HAP-1 (cell line): ENCODE results near the gene APBB1.
A peak's percentile ranks its signal among the peaks of the same experiment; 100 is the strongest.

Source experiments
- DNase-seq, 2 experiments: peaks; one replicate each; pipeline ENCODE4 v3.0.0-alpha.2; 2016 to 2020; ENCODE audit warnings: low spot score in 2 of 2
- H3K27me3 ChIP-seq: fragments of 250-450 bp; sonication (Bioruptor Pico); 2 replicates; pipeline ENCODE4 v1.5.1; 2020; ENCODE audit warnings: low read depth, mild to moderate bottlenecking, moderate library complexity
- H3K36me3 ChIP-seq: fragments of 250-450 bp; sonication (Bioruptor Pico); replicated peaks from 2 replicates; pipeline ENCODE4 v1.5.1; 2020; ENCODE audit warnings: mild to moderate bottlenecking
- H3K4me1 ChIP-seq: fragments of 250-450 bp; sonication (Bioruptor Pico); 2 replicates; pipeline ENCODE4 v1.5.1; 2020; ENCODE audit warnings: mild to moderate bottlenecking
- H3K4me3 ChIP-seq: fragments of 250-450 bp; sonication (Bioruptor Pico); 2 replicates; pipeline ENCODE4 v1.5.1; 2020; ENCODE audit warnings: mild to moderate bottlenecking, moderate library complexity
- H3K9me3 ChIP-seq: fragments of 250-450 bp; sonication (Bioruptor Pico); 2 replicates; pipeline ENCODE4 v1.5.1; 2020; ENCODE audit warnings: mild to moderate bottlenecking, moderate library complexity
- in situ Hi-C: fragments of 300-500 bp; cut with MboI; formaldehyde crosslinking; loops from 3 replicates; pipeline ENCODE4 v1.14.3; 2020; ENCODE audit warnings: low sequenced_read_pairs, inconsistent platforms, mixed read lengths

Gene APBB1

GRCh38 chr11:6419009-6419631, at the start of gene APBB1:
APBB1 (minus strand) TSS chr11:6419094; CDS start chr11:6411347, 7,747 bp downstream.
- peak within 1 kb of the TSS; percentile 73 for H3K4me3 ChIP-seq
- in situ Hi-C loops = no loop called here

GRCh38 chr11:6459099-6459450, 40.2 kb upstream of the APBB1 start:
- peaks cover 15% of the 10 kb centered on the region for H3K36me3 ChIP-seq
- no peak for DNase-seq
- H3K4me3 ChIP-seq = no peak overlapping the region
- H3K27me3 ChIP-seq = no peaks in the 10 kb centered on the region
- no peaks in the 10 kb centered on the region for H3K4me1 ChIP-seq
- no peaks in the 10 kb centered on the region for H3K9me3 ChIP-seq
- in situ Hi-C loops = no loop called here

More at GRCh38 chr11:6419009-6419631, at the start of gene APBB1:
- Histone ChIP-seq H3K36me3 (no peaks in the 10 kb centered on the region; the same call in 1 of the 2 replicates), H3K27me3 (peaks cover 6% of the 10 kb centered on the region), H3K4me1 (peaks cover 6% of the 10 kb centered on the region), H3K9me3 (no peaks in the 10 kb centered on the region; the same call in 1 of the 2 replicates)
- DNase-seq = peak; percentile 55 to 79

- Histone ChIP-seq H3K36me3 (peaks cover 11% of the 10 kb centered on the region), H3K27me3 (no peaks in the 10 kb centered on the region), H3K9me3 (no peaks in the 10 kb centered on the region), H3K4me1 (no peaks in the 10 kb centered on the region), H3K4me3 (no peak overlapping the region)
- DNase-seq = no peak
- in situ Hi-C loops = no loop called here
Measured at GRCh38 chr11:6458352-6459098, 39.6 kb upstream of the APBB1 start.

GRCh38 chr11:6457581-6458320, 38.9 kb upstream of the APBB1 start:
- H3K27me3 ChIP-seq = no peaks in the 10 kb centered on the region
- peaks cover 11% of the 10 kb centered on the region for H3K36me3 ChIP-seq
- in situ Hi-C loops = no loop called here
- no peak for DNase-seq
- H3K4me3 ChIP-seq = no peak overlapping the region
- H3K9me3 ChIP-seq = no peaks in the 10 kb centered on the region
- no peaks in the 10 kb centered on the region for H3K4me1 ChIP-seq

GRCh38 chr11:6456361-6457073, 37.6 kb upstream of the APBB1 start:
- no peaks in the 10 kb centered on the region for H3K4me1 ChIP-seq
- in situ Hi-C loops = no loop called here
- no peak for DNase-seq
- H3K4me3 ChIP-seq = no peak overlapping the region
- peaks cover 11% of the 10 kb centered on the region for H3K36me3 ChIP-seq
- H3K9me3 ChIP-seq = no peaks in the 10 kb centered on the region
- no peaks in the 10 kb centered on the region for H3K27me3 ChIP-seq

GRCh38 chr11:6455070-6455469, 36.2 kb upstream of the APBB1 start:
- Histone ChIP-seq H3K9me3 (no peaks in the 10 kb centered on the region), H3K36me3 (peaks cover 19% of the 10 kb centered on the region), H3K27me3 (no peaks in the 10 kb centered on the region), H3K4me3 (no peak overlapping the region), H3K4me1 (no peaks in the 10 kb centered on the region)
- DNase-seq = no peak
- in situ Hi-C loops = no loop called here

GRCh38 chr11:6453152-6453551, 34.3 kb upstream of the APBB1 start:
- no peak for DNase-seq
- in situ Hi-C loops = no loop called here
- Histone ChIP-seq H3K4me3 (no peak overlapping the region), H3K36me3 (peaks cover 21% of the 10 kb centered on the region), H3K27me3 (no peaks in the 10 kb centered on the region), H3K9me3 (no peaks in the 10 kb centered on the region), H3K4me1 (no peaks in the 10 kb centered on the region)

GRCh38 chr11:6452219-6452618, 33.3 kb upstream of the APBB1 start:
- no peak overlapping the region for H3K4me3 ChIP-seq
- no peak for DNase-seq
- in situ Hi-C loops = no loop called here
- H3K27me3 ChIP-seq = no peaks in the 10 kb centered on the region
- no peaks in the 10 kb centered on the region for H3K4me1 ChIP-seq
- H3K36me3 ChIP-seq = peaks cover 21% of the 10 kb centered on the region
- no peaks in the 10 kb centered on the region for H3K9me3 ChIP-seq

GRCh38 chr11:6448574-6448973, 29.7 kb upstream of the APBB1 start:
- no peaks in the 10 kb centered on the region for H3K27me3 ChIP-seq
- no peak for DNase-seq
- in situ Hi-C loops = no loop called here
- no peaks in the 10 kb centered on the region for H3K4me1 ChIP-seq
- H3K4me3 ChIP-seq = no peak overlapping the region
- no peaks in the 10 kb centered on the region for H3K9me3 ChIP-seq
- peaks cover 10% of the 10 kb centered on the region for H3K36me3 ChIP-seq

GRCh38 chr11:6443269-6444003, 24.5 kb upstream of the APBB1 start:
- Histone ChIP-seq H3K4me1 (no peaks in the 10 kb centered on the region), H3K4me3 (no peak overlapping the region), H3K36me3 (no peaks in the 10 kb centered on the region), H3K27me3 (no peaks in the 10 kb centered on the region), H3K9me3 (no peaks in the 10 kb centered on the region)
- DNase-seq = peak; percentile 43 to 73
- in situ Hi-C loops = no loop called here

GRCh38 chr11:6442441-6442840, 23.5 kb upstream of the APBB1 start:
- H3K4me3 ChIP-seq = no peak overlapping the region
- in situ Hi-C loops = no loop called here

GRCh38 chr11:6440906-6441358, 22.0 kb upstream of the APBB1 start, which contains the start of gene HPX:
HPX (minus strand) TSS chr11:6440987; CDS start chr11:6440963, 24 bp downstream.
- Histone ChIP-seq H3K27me3 (no peaks in the 10 kb centered on the region), H3K9me3 (no peaks in the 10 kb centered on the region), H3K36me3 (no peaks in the 10 kb centered on the region), H3K4me1 (no peaks in the 10 kb centered on the region), H3K4me3 (no peak within 1 kb of the TSS)
- in situ Hi-C loops = no loop called here
- no peak for DNase-seq

More at GRCh38 chr11:6442441-6442840, 23.5 kb upstream of the APBB1 start:
- Histone ChIP-seq H3K9me3 (no peaks in the 10 kb centered on the region), H3K4me1 (no peaks in the 10 kb centered on the region), H3K36me3 (no peaks in the 10 kb centered on the region), H3K27me3 (no peaks in the 10 kb centered on the region)
- DNase-seq = no peak
